Kidney glomerular epithelial cell (primary cell): ENCODE results near the gene FGFRL1.
"Not testable (repeated sequence)": the region's sequence is repeated elsewhere in the genome, so short reads cannot be mapped to it uniquely, and the experiment has no call there.

Source experiments
- DNase-seq: peaks from one replicate; lab custom pipeline; 2025; lab: John Stamatoyannopoulos, UW

The FGFRL1 gene

DNA sequence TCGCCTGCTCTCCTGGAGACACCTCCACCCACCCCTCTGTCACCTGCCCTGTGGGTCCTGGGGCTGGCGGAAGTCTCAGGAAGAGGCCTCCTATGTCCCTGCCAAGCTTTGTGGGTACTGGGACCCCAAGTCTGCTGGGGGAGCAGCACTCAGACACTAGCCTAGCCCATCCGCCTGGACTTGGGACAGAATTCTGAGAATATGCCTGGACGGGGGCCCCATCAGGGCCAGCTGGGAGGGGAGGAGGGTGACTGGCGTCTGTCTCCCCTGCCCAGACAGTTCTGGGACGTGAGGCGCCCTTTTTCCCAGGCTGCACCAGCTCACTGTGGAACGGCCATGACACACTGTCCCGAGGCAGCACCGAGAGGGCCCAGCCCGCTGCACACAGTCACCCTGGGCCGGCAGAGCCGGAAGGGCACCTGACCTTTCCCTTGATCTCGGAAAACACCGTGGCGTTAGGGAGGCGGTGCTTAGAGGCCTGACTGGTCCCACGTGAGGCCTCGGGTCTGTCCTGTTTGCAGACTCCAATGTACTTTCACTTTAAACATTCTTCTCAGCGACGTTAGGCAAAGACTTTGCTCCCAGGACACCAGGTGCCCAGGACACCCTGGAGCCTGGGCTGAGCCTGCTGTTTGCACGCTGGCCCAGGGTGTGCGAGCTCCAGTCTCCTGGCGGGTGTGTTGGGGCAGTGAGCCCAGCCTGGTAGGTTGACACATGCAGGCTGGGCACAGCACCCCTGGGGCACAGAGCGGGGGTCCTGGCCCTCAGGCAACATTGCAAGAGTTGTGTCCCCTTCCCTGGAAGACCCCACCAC, 18.9 kb upstream of the FGFRL1 start:
- DNase-seq, result peak; percentile 53

GRCh38 chr4:993111-994029, 18.1 kb upstream of the FGFRL1 start, which contains the start of gene SLC26A1:
Gene SLC26A1, minus strand, starts transcription at chr4:993404. Its CDS starts 1,701 bp downstream, at chr4:991703.
- no peak for DNase-seq

DNA sequence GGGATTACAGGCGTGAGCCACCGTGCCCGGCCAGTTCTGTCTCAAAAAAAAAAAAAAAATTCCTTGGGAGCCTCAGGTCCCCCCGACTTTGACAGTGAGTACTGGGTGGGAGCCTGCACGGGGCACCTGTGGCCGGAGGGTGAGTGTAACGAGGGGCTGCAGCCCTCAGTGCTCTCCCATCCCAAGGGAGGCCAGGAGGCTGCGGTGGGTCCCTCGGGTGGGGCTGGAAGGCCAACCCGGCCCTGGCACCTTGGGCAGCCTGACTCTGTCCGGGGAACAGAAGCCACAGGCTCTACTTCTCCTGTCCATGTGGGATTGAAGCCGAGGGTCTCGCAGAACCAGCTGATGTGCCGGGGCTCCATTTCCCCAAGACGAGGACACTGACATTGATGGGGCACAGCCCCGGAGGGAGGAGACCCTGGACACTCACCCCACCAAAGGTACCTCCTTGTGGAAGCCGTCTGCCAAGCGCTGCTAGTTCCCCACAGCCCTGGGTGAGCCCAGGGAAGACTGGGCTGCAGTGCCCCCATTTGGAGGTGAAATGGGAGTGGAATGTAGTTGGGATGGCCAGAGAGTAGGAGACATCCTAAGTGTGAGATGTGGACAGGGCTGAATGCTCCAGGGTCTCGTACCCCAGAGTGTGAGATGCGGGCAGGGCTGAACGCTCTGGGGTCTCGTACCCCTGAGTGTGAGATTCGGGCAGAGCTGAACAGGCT, 16.0 kb upstream of the FGFRL1 start:
- DNase-seq, result no peak

DNA sequence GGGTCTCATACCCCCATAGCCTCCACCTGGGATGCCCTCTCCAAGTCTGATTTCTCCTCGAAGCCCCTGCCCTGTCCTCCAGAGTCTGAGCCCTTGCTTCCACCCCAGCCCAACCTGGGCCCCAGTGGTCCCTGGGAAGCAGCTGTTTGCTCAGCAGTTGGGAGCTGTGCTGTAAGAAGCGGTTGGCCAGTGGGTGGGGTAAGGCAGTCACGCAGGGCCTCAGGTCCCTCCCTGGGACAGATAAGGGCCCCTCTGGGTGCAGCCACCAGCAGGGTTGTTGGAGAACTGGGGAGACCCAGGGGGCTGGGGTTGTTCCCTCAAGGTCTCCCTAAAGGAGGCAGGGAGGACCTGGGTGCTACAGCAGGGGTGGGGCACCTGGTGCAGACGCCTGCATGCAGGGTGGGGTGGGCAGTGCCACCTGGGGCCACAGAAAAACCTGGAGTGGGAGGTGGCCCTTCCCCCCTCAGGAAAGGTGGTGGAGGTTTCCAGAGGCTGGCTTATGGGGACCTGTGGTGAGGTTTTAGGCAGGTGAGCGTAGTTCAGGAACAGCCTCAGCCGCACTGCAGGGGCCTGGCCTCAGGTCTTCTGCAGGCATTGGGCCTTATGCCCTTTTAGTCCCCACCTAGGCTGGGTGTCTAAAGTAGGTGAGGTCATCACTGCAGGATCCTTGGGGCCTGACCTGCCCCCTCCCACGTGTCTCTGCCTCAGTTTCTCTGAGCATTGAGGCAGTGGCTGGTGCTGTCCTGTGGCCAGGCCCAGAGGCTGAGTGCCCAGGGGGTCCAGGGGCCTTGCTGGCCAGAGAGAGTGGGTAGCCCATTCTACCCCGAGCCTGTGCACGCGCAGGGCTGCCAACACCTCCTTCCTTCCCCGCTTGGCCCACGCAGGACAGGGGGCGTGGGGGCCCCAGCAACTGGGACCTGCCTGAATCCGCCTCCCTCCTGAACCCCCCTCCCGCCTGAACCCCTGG, 15.1 kb upstream of the FGFRL1 start:
- DNase-seq, result no peak

DNA sequence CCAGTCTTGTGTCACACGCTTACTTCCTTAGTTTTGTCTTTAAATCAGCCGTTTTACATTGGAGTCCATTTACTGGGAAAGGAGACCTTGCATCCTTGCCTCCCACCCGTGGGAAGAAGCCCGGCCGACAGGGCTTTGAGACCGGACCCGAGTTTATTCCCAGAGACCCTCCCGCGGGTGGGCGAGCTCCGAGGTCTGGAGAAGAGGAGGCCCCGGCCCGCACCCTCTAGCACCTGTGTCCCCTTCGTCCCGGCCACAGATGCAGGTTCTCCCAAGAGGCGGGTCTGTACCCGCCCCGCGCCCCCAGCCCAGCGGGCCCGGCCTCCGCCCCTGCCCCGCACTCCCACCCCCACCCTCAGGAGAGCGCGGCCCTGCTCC, 14.4 kb upstream of the FGFRL1 start:
- DNase-seq, result no peak

DNA sequence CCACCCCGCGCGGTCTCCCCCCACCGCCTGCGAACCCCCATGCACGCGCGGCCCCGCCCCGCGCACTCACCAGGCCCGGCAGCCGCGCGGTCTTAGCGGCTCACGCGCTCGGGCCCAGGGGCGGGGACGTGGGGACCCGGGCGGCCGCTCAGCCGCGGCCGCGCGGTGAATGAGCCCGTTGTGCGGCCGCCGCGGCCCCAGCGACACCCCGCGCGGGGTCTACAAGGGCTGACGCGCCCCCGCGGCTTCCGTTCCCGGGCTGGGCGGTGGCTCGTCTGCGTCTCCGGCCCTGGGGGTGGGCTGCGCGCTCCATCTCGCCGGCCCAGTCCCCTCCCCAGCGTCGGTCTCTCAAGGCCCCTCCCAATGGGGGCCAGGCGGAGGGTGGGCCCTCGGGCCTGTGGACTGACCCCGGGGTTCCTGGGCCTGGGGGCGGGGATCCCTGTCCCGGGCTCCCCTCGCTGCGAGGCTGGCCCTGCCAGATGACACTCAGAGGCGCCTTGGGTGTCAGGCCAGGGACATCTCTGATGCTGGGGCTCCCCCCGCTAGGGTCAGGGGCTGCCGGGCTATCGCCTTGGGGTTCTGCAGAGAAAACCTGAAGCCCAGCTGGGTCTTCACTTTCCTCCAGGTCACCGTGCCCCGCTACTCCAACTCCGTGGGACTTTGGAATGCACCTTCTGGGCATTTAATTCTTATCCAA, 13.9 kb upstream of the FGFRL1 start:
- DNase-seq, result no peak

GRCh38 chr4:998096-998691, 13.2 kb upstream of the FGFRL1 start:
- no peak for DNase-seq

GRCh38 chr4:999240-999863, 12.1 kb upstream of the FGFRL1 start:
- DNase-seq, result not testable (repeated sequence)

DNA sequence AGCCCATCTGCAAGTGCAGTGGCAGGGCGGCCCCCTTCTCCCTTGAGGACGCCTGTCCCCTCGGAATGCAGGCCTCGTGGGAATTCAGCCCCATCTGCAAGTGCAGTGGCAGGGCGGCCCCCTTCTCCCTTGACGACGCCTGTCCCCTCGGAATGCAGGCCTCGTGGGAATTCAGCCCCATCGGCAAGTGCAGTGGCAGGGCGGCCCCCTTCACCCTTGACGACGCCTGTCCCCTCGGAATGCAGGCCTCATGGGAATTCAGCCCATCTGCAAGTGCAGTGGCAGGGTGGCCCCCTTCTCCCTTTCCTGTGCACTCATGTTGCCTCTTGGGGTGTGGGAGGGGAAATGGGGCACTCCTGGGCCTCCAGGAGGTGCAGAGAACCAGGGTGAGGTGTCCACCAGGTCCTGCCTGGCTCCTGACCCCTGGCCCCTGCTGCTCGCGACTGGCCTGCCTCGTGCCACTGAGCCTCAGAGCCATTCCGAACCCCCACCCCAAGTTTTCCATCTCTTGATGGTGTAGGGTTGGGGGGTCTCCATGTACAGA, 11.5 kb upstream of the FGFRL1 start:
- no peak for DNase-seq

DNA sequence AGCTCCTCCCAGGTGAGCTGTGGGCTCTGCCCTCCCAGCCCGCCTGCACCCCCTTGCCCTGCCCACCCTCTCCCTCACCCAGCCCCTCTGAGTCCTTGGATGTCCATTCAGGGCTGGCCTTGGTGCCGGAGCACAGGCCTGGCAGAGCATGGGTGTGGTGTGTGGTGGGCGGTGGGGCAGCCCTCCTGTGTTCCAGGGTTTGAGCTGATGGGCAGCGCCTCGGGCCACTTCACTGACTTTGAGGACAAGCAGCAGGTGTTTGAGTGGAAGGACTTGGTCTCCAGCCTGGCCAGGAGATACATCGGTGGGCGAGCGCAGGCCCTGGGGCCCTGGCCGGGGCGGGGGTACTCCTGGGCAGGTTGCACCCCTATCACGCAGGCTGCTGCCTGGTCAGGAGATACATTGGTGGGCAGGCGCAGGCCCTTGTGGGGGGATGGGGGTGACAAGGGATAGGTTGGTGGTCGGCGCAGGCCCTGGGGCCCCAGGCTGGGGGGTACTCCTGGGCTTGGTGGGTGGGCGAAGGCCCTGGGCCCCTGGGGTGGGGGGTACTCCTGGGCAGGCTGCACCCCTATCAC, 10.7 kb upstream of the FGFRL1 start:
- DNase-seq, result no peak

- DNase-seq, result no peak
These were observed 9.8 kb upstream of the FGFRL1 start for GRCh38 chr4:1001561-1002130.

GRCh38 chr4:1002131-1002630, 9.2 kb upstream of the FGFRL1 start:
- DNase-seq, result no peak

- DNase-seq, result no peak
These were observed 8.7 kb upstream of the FGFRL1 start for GRCh38 chr4:1002631-1003251.

- no peak for DNase-seq
These were observed 8.0 kb upstream of the FGFRL1 start for GRCh38 chr4:1003271-1004070.

DNA sequence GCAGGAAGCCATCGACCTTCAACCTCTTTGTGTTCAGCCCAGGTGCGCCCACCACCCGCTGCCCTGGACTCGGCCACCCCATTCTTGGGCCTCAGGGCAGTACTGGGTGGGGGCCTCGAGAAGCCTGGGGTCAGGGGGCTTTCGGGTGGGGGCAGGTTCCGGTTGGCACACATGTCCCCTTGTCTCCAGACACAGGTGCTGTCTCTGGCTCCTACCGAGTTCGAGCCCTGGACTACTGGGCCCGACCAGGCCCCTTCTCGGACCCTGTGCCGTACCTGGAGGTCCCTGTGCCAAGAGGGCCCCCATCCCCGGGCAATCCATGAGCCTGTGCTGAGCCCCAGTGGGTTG, 7.4 kb upstream of the FGFRL1 start:
- no peak for DNase-seq

DNA sequence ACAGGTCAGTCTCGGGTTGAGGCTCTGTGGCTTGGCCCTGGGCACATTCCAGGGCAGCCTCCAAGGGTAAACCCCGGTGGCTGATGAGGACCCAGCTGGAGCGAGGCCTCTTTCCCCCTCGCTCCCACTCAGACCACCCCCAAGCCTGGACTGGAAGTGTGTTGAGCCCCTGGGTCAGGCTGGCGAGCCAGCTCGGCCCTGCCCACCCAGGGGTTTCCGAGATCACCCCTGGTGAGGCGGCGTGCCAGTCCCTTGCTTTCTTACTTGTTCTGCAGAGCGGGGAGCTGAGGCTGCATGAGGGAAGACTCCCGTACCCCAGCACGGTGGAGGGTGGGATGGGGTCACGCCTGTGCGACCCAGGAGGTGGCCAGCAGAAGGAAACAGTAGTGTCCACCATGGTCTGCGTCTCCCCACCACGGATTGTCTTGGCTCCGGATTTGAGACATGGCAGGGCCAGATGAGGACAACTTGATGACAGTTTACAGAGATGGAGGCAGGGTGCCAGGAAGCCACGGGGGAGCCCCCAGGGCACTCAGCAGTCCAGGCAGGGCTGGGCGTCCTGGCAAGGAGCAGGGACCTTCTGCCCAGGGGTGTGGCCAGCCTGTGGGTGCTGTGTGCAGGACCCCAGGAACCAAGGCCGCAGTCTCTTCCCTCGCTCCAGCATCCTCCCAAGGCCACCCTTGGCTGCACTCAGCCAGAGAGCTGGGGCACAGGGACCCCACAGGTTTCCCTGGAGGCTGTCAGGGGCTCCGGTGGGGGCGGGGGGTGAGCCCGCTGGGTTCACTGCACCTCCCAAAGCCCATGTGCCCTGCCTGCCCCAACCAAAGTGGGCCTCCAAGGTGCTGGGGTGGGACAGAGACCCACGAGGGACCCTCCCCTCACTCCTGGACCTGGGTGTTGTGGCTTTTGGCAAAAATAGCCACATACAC, 6.6 kb upstream of the FGFRL1 start:
- no peak for DNase-seq
